GM21423 (cell line): ENCODE measurements around the gene HABP4.
"Not testable (repeated sequence)": the region's sequence is repeated elsewhere in the genome, so short reads cannot be mapped to it uniquely, and the experiment has no call there.

Source experiments
- ATAC-seq: cut with Tn5 transposase; IDR thresholded peaks from one replicate; pipeline ENCODE4 v1.9.1; 2021; ENCODE audit warnings: mild to moderate bottlenecking, moderate library complexity; ENCODE audit not compliant: unreplicated experiment

HABP4 gene

DNA sequence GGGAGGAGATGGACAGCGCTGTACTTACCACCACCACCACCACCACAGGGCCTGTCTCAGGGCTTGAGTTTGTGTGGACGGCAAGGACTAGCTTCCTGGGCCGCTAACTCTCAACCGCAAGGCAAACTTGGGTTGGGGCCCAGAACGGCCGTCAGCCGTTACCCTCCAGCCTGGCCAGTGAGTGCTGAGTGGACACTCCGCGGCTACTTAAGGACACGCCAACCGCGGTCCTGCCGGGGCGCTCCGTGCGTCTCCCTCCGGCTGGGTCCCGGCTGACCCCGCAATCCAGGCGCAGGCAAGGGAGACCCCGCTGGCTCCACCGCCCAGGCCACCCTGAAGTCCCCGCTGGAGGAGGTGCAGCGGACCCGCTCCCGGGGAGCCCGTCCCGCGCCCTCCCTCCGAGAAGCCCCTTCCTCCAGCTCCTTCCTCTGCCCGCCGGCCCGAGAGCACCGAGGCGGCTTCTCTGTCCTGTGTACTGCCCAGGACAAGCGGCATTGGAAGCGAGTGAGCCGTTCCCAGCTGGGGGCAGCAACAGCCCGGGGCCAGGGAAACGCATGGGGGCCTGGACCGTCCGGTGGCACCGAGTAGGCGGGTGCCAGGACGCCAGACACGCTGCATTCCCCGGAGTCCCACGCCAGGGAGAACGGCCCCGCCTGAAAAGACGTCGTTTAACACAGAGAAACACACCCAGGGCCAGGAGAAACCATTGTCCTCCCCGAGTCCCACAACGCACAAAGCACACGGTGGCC, 46.6 kb downstream of the HABP4 start:
- no peak for ATAC-seq

DNA sequence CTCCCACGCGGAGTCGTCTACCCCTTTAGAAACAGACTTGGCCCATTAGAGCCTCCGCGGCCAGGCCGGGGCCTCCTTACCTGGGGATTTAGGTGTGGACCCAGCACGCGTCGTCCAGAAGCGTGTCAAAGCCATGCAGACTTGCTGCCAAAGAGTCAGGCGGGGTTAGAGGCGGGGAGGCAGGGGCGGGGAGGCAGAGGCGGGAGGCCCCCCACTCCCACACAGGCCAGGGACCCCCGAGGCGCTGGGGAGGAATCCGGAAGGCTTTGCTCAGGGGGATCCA, 47.1 kb downstream of the HABP4 start:
- ATAC-seq = no peak

GRCh38 chr9:96498796-96499195, 48.8 kb downstream of the HABP4 start:
- ATAC-seq = no peak

GRCh38 chr9:96499257-96499656, 49.3 kb downstream of the HABP4 start:
- ATAC-seq = no peak

DNA sequence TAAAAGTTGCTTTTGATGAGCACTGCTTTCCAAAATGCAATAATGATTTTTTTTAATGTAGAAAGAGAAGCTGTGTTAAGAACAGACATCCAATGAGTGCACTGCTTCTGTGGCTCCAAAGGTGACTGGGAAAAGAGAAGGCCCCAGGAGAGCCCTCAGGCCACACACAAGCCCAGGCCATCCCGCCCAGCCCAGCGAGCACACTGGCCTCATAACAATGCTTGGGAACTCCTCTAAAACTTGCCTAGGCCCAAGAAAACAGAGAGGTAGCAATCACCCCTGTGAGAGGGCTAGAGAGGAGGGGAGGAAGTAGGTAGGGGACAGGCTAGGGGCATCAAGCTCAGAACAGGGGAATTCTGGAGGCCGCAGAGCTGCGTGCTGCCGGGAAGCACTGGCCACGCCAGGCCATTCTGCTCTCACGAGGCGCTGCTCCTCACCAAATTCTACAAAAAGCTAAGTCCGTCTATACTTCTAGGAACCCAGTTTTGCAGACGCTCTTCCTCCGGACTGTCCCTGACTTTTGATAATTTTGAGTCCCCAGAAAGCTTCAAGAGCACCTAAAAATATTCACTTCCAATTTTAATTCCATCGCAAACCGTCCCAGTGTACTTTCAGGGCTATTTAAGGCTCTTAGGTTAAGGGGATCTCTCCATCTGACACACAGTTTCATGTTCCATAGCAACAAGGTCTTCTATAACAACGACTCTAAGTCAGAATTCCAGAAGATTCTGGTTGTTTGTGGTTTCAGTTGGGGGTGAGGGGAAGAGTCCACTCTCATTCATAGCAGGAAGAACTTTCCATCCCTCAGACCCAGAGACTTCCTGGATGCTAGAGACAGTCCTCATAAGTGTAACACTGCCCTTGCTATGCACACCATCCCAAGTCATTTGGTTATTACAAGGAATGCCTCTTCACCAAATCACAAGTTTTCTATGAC, 51.0 kb downstream of the HABP4 start:
- no peak for ATAC-seq

GRCh38 chr9:96501633-96502538, 51.9 kb downstream of the HABP4 start:
- ATAC-seq = no peak

DNA sequence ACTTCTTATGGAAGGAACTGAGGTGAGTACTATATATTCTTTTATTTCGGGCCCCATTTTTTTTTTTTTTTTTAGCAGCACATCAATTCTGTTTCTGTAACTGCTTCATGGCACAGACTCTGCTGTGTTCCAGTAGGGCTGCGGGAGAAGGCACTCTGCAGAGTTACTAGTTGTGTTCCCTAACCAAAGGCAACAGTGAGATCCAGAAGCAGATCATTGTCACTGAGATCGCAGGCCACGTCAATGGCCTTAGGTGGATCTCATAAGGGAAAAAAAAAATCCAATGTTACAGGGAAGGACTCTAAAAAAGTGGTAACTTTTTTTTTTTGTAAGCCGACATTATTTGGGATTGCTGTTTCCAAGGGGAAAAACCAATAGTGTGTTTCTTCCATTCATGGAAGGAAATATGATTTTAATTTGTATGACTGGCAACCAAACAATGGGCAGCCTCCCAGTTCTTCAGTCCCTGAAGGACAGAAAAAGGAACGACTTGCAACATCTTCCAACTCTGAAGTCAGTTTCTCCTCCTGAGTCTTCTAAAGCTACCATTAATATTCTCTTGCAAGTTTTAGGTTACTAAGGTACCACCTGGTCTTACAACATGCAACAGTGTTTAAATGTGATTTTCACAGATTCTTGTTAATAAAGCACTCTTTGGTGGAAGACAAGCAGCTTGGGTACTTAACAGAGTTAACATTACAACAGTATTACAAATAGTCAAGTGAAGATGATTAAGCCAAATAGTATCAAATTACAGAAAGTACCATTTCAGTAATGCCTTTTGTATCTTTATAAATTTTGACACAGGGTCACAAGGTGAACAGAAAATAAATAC, 52.8 kb downstream of the HABP4 start:
- ATAC-seq = no peak

- not testable (repeated sequence) for ATAC-seq
Observed at GRCh38 chr9:96503374-96503748, 53.4 kb downstream of the HABP4 start.

- no peak for ATAC-seq
Observed at GRCh38 chr9:96503918-96504317, 53.9 kb downstream of the HABP4 start.

- ATAC-seq = no peak
Observed at GRCh38 chr9:96505316-96505991, 55.5 kb downstream of the HABP4 start.

- no peak for ATAC-seq
Observed at GRCh38 chr9:96508227-96508940, 58.4 kb downstream of the HABP4 start.

GRCh38 chr9:96509026-96509425, 59.1 kb downstream of the HABP4 start:
- no peak for ATAC-seq

DNA sequence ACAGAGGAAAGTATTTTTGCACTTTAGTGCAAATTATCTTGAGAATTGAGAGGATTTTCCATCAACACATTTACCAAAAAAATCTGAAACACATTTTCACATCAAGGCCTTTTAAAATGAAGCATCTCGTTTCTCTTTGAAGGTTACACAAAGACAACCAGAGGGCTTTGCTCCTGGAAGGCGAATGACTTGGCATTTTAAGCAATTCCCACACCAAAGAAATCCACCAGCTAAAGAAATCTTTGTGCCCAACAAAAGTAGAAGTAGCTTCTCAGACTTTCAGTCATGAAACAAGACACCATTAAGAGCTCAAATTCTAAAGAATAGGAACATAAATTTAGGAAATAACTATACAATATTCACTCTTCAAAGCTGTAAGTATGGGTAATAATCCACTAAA, 59.9 kb downstream of the HABP4 start:
- ATAC-seq = no peak

GRCh38 chr9:96510258-96510657, 60.3 kb downstream of the HABP4 start:
- no peak for ATAC-seq

GRCh38 chr9:96512240-96512639, 62.3 kb downstream of the HABP4 start:
- no peak for ATAC-seq

- ATAC-seq = no peak
Observed at GRCh38 chr9:96513622-96514021, 63.7 kb downstream of the HABP4 start.

- ATAC-seq = no peak
Observed at GRCh38 chr9:96514108-96514799, 64.3 kb downstream of the HABP4 start.

- ATAC-seq = no peak
Observed at GRCh38 chr9:96514800-96515158, 64.8 kb downstream of the HABP4 start.
